Renal cortex interstitium (tissue), 11 donors: ENCODE data around the gene GRID1. TPM values are rescaled to one million over a fixed set of nuclear protein-coding genes. Genes with fewer than 3 reads are reported as not detected.
"Not testable (repeated sequence)": the region's sequence is repeated elsewhere in the genome, so short reads cannot be mapped to it uniquely, and the experiment has no call there.

Source experiments
- DNase-seq, 11 donors: peaks; one replicate each; pipeline ENCODE4 v3.0.0-alpha.2; 2013; ENCODE audit warnings: low read depth in 9 of 11, low spot score in 4 of 11; ENCODE audit errors: extremely low read depth in 1 of 11
- polyA plus RNA-seq, 3 donors: library from polyadenylated mRNA; unstranded; fragments of 120-200 nt; gene quantifications; one replicate each; pipeline ENCODE4 v1.2.1, GENCODE V29; 2013; ENCODE audit not compliant: insufficient read length in 3 of 3

Gene GRID1
- polyA plus RNA-seq, 3 donors: 1.6 to 1.8 (median 1.6) TPM

DNA sequence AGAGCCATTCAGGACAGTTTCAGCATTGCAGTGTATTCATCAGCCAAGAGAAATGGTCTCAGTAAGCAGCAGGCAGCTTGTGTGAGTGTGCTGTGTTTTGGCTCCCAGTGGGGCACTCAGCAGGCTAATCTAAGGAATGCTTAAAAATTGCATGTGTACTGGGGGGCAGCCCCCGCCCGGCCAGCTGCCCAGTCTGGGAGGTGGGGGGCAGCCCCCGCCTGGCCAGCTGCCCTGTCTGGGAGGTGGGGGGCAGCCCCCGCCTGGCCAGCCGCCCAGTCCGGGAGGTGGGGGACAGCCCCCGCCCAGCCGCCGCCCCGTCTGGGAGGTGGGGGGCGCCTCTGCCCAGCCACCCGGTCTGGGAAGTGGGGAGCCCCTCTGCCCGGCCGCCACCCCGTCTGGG is 116.2 kb downstream of the GRID1 start:
- no peak for DNase-seq

DNA sequence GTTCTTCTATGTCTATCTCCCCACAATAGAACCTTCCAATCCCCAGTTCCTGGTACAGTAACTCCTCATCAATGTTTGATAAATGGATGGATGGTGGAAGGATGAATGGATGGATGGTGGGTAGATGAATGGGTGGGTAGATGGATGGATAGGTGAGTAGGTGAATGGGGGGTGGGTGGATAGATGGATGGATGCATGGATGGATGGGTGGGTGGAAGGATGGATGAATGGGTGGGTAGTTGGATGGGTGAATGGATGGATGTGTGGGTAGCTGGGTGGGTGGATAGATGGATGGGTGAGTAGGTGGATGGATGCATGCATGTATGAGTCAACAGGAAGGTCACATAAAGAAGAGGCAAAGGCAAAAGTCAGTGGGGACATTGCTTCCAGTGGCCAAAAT is 116.8 kb downstream of the GRID1 start:
- no peak for DNase-seq

DNA sequence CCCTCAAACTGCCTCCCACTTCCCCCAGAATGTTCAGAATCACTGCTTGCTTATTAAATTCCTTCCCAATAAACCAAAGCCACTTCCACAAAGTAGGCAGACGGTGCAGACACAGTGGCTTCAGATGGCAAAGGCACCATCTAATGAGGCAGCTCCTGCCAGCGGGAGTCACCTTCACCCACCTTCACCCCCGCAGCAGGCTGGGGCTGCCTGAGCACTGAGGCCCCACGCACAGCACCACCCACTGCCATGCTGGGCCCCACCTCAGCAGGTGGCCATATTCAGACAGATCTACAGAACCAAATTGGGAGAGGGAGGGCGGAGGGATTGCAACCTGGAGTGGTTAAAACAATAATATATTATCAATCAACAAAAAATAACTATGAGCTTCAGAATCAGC is 118.5 kb downstream of the GRID1 start:
- DNase-seq: no peak

DNA sequence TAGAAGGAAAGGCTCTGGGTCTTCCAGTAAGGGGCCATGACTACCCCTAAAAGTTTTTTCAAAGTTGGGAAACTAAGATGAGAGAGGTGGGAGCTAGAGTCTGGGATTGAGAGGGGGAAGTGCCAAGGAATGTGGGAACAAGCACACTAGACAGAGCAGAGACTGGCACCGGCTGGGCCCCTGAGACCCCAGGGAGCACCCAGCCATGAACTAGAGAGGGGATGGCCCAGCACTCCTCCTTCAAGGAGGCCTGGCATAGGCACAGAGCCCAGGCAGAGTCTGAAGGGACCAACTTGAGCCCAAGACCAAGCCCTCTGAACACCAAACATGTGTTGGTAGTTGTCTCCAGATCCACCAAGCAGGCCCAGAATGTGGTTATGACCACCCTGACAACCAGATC is 119.0 kb downstream of the GRID1 start:
- DNase-seq: no peak

DNA sequence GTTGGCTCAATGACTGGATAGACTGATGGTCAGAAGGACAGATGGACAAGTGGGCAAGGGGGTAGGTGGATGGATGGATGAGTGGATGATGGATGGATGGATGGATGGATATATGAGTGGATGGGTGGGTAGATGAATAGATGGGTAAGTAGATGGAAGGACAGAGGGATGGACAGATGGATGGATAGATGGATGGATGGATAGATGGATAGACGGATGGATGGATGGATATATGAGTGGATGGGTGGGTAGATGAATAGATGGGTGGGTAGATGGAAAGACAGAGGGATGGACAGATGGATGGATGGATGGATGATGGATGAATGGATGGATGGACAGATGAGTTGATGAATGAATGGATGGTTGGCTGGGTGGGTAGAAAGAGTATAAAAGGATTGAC is 119.5 kb downstream of the GRID1 start:
- DNase-seq: no peak

DNA sequence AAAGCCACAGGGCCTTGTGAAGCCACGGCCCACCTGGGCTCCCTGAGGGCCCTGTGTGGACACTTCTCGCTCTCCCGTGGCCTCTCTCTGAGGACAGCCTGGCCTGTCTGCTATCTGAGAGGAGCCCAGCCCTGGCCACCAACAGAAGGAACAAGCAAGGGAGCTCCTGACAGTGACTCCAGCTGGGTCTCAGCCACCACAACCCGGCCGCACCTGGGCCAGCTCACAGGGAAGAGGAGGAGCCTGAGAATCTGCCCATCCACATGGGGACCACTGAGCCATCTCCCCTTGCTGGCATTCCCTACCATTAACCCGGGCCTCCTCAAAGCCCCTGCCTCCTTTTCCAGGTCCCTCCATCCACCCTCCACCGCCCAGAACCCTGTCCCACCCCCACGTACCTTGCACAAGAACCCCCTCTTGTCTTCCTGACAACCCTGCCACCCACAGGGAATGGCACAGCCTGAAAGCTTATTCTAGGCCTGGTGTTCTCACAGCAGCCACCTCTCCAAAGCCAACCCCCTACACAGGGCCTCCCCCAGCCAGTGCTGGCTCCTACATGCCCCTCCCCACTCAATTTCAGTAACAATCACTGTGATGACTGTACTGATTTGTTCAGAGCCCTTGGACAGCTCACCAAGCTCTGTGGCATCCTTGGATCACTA is 120.2 kb downstream of the GRID1 start:
- DNase-seq: no peak

DNA sequence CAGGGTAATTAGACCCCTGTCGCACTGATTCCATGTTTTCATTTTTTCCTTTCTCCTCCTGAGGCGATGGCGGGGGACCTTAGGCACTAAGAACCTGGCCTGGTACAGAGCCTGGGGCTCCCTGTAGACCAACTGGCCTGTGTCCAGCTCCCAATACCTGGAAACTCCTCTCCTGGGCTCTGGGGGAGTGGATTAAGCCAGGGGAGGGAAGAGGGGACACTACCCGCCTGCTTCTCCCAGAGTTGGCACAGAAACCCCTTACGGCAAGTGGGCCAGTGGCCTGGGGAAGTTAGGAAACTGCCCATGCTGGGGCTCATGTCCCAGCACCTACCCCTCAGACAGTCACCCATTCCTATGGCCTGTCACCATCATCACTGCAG is 121.6 kb downstream of the GRID1 start:
- DNase-seq: no peak

DNA sequence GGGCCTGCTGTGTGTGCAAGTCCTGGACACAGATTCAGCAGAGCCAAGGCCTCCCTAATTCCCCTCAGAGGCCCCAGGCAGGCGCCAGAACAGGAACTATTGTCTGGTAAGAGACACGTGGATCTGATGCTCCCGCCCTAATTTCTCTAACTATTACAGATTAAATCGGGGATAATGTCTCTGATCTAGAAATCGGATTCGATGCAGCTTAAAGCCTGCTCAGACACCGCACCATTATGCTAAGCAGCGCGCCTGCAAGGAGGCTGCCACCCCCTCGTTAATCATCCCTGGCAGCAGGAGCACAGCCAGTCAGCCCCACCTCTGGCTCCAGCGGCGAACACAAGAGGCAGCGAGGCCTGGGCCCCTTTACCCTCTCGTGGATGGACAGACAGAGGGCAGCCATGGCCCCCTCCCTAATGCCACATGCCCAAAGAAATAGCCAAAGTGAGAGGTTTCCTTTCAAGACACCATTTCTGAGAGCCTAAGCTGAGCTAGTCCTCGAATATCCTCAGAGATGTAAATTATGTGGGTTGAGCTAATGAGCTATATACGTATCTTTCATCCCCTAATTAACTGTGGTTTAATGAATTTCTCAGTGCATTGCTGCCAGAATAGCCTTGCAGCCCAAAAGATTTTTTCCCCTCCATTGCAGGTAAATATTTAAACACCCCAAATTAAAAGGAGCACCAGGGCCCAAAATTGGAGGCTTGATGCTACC is 122.1 kb downstream of the GRID1 start:
- DNase-seq: peak in 1 of 11 donors; percentile 22

DNA sequence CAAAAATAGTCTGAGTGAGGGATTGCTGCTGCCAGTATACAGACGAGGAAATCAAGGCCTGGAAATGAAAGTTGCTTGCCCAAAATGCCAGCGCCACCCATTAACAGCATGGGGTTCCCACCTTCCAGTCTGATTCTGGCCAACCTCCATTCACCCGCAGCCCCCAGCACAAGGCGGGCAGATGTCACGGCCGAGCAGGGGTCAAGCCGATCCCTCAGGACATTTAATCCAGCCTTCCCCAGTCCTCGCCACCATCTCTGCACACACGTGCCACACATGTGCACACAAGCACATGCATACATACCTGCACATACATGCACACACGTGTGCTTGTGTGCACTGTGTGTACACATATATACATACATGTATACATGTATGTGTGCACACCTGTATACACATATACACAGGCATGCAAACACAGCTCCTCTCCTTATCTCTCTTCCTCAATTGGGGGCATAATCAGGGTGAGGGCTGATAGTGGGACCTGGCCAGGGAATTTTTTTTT is 122.9 kb downstream of the GRID1 start:
- DNase-seq: no peak

DNA sequence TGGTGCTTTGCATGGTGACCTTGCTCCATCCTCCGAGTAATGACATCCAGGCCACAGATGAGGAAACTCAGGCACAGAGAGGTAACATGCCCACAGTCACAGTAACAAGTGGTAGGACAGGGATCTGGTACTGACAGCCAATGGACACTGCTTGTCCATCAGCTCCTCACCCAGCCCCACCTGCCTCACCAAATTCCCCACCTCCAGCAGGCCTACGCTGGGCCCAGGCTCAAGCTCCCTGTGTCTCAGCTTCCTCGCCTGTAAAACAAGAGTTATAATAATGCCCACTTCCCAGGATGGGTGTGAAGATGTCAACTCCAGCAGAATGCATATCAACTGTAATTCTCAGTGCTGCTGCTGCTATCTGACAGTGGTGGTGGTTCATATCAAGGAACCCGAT is 123.8 kb downstream of the GRID1 start:
- no peak for DNase-seq

DNA sequence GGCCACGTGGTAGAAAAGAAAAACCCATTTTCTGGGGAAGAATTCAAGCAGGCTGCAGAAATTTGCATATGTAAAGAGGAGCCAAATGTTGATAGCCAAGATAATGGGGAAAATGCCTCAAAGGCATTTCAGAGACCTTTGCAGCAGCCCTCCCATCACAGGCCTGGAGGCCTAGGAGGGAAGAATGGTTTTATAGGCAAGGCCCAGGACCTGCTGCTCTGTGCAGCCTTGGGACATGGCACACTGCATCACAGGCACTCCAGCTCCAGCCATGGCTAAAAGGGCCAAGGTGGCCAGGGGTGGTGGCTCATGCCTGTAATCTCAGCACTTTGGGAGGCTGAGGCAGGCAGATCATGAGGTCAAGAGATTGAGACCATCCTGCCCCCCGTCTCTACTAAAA is 128.5 kb downstream of the GRID1 start:
- DNase-seq: not testable (repeated sequence)

DNA sequence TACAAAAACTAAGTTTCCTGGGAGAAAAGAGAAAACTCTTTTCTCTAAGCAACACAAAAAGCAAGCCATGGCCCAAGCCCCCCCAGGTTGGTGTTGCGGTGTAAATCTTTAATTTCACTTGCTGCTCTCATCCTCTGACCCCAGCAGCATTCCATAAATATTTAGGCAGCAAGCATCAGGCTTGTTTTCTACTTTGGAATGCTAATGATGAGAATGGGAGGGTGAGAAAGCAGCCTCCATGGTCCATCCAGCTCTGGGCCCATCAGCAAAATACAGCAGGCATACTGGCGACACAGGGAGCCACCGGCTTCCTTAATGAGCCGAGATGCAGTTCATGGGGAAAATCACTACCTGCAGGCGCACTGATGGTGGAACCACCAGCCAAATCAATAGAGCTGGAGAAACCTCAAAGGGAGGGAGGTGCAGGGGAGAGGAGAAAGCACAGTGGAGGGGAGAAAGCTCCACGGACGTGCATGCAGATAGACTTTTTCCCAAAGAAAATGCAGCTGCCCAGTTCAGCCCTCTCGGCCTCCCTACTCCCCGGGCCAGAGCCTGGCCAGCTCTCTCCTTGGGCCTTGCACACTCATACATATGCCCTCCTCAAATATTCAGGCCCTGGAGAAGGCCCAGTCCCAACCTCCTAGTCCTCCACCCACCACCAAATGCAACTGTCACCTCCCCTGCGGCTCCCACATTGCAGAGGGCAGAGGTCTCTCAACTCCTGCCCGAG is 131.9 kb downstream of the GRID1 start:
- DNase-seq: peak in 2 of 11 donors; percentile 12 to 13

DNA sequence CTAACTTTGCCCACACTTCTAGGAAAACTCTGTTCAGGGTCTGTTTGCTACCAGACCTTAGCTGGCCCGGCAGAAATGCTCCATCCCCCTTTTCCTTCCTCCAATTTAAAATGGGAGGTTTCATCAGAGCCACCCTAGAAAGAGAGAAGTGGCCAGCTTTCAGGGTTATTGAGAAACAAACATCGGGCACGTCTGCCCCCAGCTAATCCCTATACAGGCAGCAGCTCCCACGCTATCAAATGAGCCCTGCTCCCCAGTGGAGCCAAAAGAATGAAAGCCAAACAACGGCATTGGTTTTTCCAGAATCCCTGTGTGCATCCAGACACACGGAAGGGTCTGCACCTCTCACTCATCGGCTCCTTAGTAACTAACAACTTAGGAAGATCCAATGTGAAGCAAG is 132.5 kb downstream of the GRID1 start:
- no peak for DNase-seq

DNA sequence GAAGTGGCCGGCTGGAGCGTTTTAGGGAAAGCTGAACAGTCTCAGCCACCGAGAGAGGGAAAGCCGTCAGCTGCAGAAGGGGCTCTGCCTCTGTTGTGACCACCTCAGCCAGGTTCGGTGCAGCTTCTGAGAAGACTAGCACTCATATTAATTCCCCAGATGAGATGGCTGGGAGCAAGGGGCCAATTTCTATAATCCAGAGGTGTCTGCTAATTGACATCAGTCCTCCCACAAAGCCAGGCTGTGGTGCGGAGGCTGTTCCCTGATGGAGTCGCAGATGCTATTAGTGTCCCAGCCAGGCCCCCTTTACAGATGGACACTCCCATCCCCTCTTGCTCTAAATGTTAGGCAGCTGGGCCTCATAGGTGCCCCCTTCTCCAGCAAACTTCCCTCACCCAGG is 133.5 kb downstream of the GRID1 start:
- DNase-seq: no peak

DNA sequence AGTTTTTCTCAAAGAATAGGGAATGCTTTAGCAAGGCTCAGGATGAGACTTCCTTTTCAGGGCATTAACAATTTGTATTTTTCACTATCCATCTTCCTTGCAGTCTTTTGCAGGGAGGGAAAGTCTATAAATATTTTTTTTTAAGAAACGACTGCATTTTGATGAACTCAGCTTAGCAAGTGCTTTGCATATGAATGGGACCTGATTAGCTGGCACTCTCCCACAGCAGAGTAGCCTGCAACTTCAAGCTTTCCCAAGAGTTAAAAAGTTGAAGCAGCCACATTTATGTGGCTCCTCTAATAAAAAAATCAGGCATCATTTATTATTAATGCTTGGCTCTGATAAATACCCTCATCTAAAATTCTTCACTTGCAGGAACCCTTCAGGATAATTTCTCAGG is 134.0 kb downstream of the GRID1 start:
- no peak for DNase-seq

DNA sequence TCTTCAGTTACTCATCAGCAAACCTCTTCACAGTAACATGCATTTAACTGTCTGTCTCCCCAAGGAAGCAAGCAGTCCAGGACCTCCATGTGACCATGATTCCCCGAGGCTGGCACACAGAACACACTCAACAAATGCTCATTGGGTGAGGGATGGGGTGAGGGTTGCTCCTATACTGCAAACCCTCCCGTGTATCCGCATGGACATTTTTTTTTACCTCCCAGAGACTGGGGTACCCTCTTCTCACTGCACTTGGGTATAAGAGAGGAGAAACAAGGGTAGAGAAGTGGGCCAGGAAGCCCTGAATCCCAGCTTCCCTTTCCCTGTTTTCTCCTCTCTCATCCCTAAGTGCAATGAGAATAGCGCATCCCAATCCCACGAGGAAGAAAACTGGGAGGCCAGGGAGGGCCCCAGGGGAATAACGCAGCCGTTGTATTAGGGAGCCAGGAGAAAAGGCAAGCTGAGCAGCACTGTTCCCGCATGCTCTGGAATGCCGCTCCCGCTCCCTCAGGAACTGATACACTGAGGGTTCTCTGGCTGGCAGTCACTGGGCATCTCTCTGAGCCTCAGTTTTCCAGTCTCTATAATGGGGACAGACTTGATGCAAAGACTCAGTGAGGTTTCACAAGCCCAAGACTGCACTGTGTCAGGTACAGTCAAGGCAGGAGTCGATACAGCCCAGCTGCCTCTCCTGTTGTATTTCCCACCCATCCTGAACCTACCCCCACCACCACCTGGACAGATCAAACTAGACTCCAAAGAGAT is 134.6 kb downstream of the GRID1 start:
- no peak for DNase-seq

DNA sequence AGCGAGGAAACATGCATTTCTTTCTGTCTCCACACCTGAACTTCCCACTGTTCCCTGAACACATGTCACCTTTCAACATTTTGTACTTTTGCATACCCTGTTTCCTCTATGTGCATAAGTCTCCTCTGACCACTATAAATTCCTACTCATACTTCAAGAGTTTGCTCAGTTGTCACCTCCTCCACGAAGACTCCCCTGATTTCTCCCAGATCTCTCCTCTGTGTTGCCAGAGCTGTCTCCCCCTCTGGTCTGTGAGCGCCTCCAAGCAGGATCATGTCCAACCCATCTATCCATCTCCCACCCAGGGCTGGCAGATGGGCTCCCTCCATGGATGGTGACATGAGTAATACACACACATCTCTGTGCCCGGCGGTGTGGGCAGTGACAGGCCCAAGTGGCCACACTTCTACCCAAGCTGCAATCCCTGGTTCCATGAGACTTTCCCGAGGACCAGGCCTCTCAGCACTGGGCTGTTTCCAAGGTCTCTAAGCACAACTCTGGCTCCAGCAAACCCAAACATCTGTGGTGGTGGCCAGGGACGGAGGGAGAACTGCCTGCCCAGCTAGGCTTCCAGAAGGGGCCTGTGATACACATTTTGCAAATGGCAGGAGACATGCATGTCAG is 135.9 kb downstream of the GRID1 start:
- DNase-seq: no peak

DNA sequence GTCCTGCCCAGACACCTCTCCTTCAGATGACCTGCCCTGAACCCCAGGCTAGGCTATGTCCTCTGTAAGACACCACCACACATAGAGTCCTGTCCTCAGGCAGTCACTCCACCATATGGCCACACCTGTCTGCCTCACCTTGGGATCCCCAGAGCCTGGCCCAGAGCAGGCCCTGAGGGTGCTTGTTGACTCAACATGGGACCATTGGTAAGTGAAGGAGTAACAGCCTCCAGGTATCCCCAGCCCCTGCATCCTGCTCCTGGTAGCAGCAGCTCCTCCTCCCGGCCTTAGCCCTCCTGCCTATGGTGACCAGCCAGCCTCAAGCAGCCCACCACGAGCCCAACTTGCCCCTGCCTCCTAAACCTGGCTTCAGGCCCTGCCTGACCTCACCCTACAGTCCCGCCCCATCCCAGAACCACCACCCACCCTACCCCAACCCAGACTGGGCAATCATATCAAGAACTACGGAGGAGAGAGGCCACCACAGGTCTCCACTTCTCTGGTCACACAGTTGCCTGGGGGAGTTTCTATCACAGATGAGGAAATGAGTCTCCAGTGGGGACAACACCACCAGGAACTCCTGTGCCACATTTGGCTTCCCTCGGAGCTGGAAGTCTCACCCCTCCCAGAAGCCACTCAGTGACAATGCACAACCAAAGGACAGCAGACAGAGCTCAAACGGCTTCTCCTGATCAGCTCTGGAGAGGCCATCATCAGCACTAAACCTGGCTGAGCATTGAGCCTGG is 136.6 kb downstream of the GRID1 start:
- DNase-seq: no peak
